Urinary bladder (tissue), 4 donors: ENCODE data around the gene VWA7. TPM values are rescaled to one million over a fixed set of nuclear protein-coding genes. Genes with fewer than 3 reads are reported as not detected.

Experiments
- DNase-seq: peaks from one replicate; pipeline ENCODE4 v3.0.0-alpha.2; 2015; ENCODE audit errors: extremely low spot score
- H3K27ac ChIP-seq: one replicate; pipeline ENCODE4 v1.5.1; 2013; ENCODE audit warnings: low read depth, mild to moderate bottlenecking, moderate library complexity
- H3K36me3 ChIP-seq: one replicate; pipeline ENCODE4 v1.6.1; 2013; ENCODE audit warnings: mild to moderate bottlenecking, moderate library complexity; ENCODE audit not compliant: insufficient read depth
- H3K4me1 ChIP-seq: one replicate; pipeline ENCODE4 v1.6.1; 2013; ENCODE audit warnings: mild to moderate bottlenecking, moderate library complexity; ENCODE audit not compliant: insufficient read depth
- H3K4me3 ChIP-seq: one replicate; pipeline ENCODE4 v1.5.1; 2013; ENCODE audit warnings: low read depth, low read length
- WGBS: extraction: QIAGEN DNeasy Blood & Tissue Kit; methylation state at CpG from one replicate; pipeline ENCODE4 v1.1.7; 2013; 5-methylcytosine and 5-hydroxymethylcytosine counted together
- polyA plus RNA-seq: library from polyadenylated mRNA; stranded (reverse); fragments of 200-250 nt; gene quantifications from one replicate; pipeline ENCODE4 v1.2.3, GENCODE V29; 2013
- small RNA-seq: library from RNA; depleted of rRNA; stranded (forward); fragments of <200 nt; gene quantifications from one replicate; pipeline ENCODE3, GENCODE V24; 2014
- total RNA-seq: library from RNA; depleted of rRNA; stranded (reverse); fragments of >200 nt; gene quantifications from one replicate; pipeline ENCODE4 v1.2.3, GENCODE V29; 2014
- donor health status: healthy with polysubstance abuse.
- donor health status: healthy.

VWA7 gene
- total and polyA plus RNA-seq, 2 donors, result 0.39 to 0.42 TPM

DNA sequence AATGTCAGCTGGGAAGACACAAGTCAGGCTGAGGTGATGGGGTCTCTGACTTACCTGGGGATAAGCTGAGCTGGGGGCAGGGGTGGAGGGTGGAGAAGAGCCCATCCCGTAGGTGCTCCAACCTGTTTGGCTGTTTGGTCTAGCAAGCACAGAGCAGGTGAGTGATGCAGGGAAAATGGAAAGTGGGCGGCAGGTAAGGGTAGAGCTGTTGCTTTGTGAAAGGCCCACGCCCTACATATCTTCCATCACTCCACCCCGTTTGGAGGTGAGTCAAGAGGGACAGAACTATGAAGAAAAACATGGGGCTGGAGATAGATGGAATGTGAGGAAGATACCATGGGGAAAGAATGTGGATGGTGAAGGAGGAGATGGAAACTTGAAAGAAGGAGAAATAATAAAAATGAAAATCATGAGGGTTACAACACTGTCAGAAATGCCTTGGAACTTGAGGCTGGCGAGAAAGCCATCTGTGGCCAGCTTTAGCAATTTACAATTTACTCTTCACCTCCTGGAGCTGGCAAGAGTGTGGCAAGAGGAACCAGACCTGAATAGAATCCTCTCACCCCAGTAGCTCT lies 56.8 kb downstream of the VWA7 start:
- H3K4me1 ChIP-seq, result no peaks in the 10 kb centered on the region
- DNase-seq, result no peak
- no peak overlapping the region for H3K27ac ChIP-seq
- H3K4me3 ChIP-seq, result no peak overlapping the region
- no peaks in the 10 kb centered on the region for H3K36me3 ChIP-seq
- 78% methylated on average over 5 of the region's 5 CpGs for WGBS

DNA sequence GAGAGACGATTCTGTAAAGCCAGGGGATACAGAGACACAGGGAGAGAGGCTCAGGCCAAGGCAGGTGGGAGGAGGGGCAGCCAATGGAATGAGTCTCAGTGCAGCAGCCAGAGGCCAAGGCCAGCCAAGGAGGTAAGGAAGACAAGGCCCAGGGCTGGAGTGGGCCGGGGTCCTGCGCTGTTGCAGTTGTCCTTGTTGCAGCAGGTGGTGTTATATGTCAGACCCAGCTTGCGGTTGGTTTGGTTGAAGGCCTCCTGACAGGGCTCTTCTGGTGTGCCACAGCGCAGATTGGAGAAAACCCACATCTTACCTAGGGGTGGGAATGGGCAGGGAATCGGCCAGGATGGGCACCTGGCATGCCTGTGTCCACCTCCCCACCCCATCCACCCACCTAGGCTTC lies 58.1 kb downstream of the VWA7 start:
- Histone ChIP-seq H3K4me1 (no peaks in the 10 kb centered on the region), H3K27ac (no peak overlapping the region), H3K36me3 (no peaks in the 10 kb centered on the region), H3K4me3 (no peak overlapping the region)
- no peak for DNase-seq
- 85% methylated on average over 6 of the region's 6 CpGs for WGBS

GRCh38 chr6:31718265-31718664 lies 58.9 kb downstream of the VWA7 start:
- WGBS, result 83% methylated on average over 1 of the region's 1 CpG
- DNase-seq, result no peak

GRCh38 chr6:31717499-31718222 lies 59.5 kb downstream of the VWA7 start:
- Histone ChIP-seq H3K36me3 (no peaks in the 10 kb centered on the region), H3K4me1 (no peaks in the 10 kb centered on the region), H3K27ac (no peak overlapping the region), H3K4me3 (no peak overlapping the region)
- DNase-seq, result no peak
- 76% methylated on average over 10 of the region's 10 CpGs for WGBS

More at GRCh38 chr6:31718265-31718664, 58.9 kb downstream of the VWA7 start:
- Histone ChIP-seq H3K27ac (no peak overlapping the region), H3K4me1 (no peaks in the 10 kb centered on the region), H3K36me3 (no peaks in the 10 kb centered on the region), H3K4me3 (no peak overlapping the region)

Small RNAs within 50 kb of the gene (small RNA-seq; reads per million reads assigned to genes)
- gene MSH5-SAPCD1 (not detected), gene RF00019 (not detected), gene RNU6-850P (not detected), gene SAPCD1 (not detected)

Other genes with a start within 250 kb of the VWA7 start
Only the 30 nearest of the 43 such genes appear.
- gene AIF1, start 162.1 kb downstream of the VWA7 start, total RNA-seq, result 42.6 TPM
- gene AIF1, start 162.1 kb downstream of the VWA7 start, polyA plus RNA-seq, result 41.7 TPM
- gene PRRC2A, start 156.6 kb downstream of the VWA7 start, total RNA-seq, result 53.7 TPM
- gene PRRC2A, start 156.6 kb downstream of the VWA7 start, polyA plus RNA-seq, result 115 TPM
- gene BAG6, start 124.7 kb downstream of the VWA7 start, total RNA-seq, result 73.8 TPM
- gene BAG6, start 124.7 kb downstream of the VWA7 start, polyA plus RNA-seq, result 193 TPM
- 0.69 TPM for gene APOM, start 121.4 kb downstream of the VWA7 start, total RNA-seq
- 3.6 TPM for gene APOM, start 121.4 kb downstream of the VWA7 start, polyA plus RNA-seq
- 17.6 TPM for gene C6orf47, start 116.5 kb downstream of the VWA7 start, total RNA-seq
- gene C6orf47, start 116.5 kb downstream of the VWA7 start, polyA plus RNA-seq, result 29.7 TPM
- 10.0 TPM for gene GPANK1, start 112.3 kb downstream of the VWA7 start, total RNA-seq
- gene GPANK1, start 112.3 kb downstream of the VWA7 start, polyA plus RNA-seq, result 20.9 TPM
- 44.3 TPM for gene CSNK2B, start 111.2 kb downstream of the VWA7 start, total RNA-seq
- 151 TPM for gene CSNK2B, start 111.2 kb downstream of the VWA7 start, polyA plus RNA-seq
- gene LY6G5B, start 107.4 kb downstream of the VWA7 start, total RNA-seq, result 6.0 TPM
- 7.2 TPM for gene LY6G5B, start 107.4 kb downstream of the VWA7 start, polyA plus RNA-seq
- 0.37 TPM for gene LY6G5C, start 96.3 kb downstream of the VWA7 start, total RNA-seq
- gene LY6G5C, start 96.3 kb downstream of the VWA7 start, polyA plus RNA-seq, result 4.0 TPM
- gene ABHD16A, start 74.0 kb downstream of the VWA7 start, total RNA-seq, result 42.6 TPM
- gene ABHD16A, start 74.0 kb downstream of the VWA7 start, polyA plus RNA-seq, result 56.4 TPM
- gene LY6G6F, start 70.5 kb downstream of the VWA7 start, total RNA-seq, result not detected
- gene LY6G6F, start 70.5 kb downstream of the VWA7 start, polyA plus RNA-seq, result not detected
- gene LY6G6D, start 62.0 kb downstream of the VWA7 start, total RNA-seq, result 3.1 TPM
- 1.7 TPM for gene LY6G6D, start 62.0 kb downstream of the VWA7 start, polyA plus RNA-seq
- not detected for gene LY6G6C, start 55.6 kb downstream of the VWA7 start, total RNA-seq
- gene LY6G6C, start 55.6 kb downstream of the VWA7 start, polyA plus RNA-seq, result not detected
- 0.32 TPM for gene MPIG6B, start 54.0 kb downstream of the VWA7 start, total RNA-seq
- 0.62 TPM for gene MPIG6B, start 54.0 kb downstream of the VWA7 start, polyA plus RNA-seq
- gene DDAH2, start 48.0 kb downstream of the VWA7 start, total RNA-seq, result 81.6 TPM
- 115 TPM for gene DDAH2, start 48.0 kb downstream of the VWA7 start, polyA plus RNA-seq
- 200 TPM for gene CLIC1, start 40.8 kb downstream of the VWA7 start, total RNA-seq
- gene CLIC1, start 40.8 kb downstream of the VWA7 start, polyA plus RNA-seq, result 303 TPM
- 14.8 TPM for gene MSH5, start 37.3 kb downstream of the VWA7 start, total RNA-seq
- gene MSH5, start 37.3 kb downstream of the VWA7 start, polyA plus RNA-seq, result 2.9 TPM
- gene SAPCD1, start 14.7 kb downstream of the VWA7 start, total RNA-seq, result 0.90 TPM
- gene SAPCD1, start 14.7 kb downstream of the VWA7 start, polyA plus RNA-seq, result 1.3 TPM
- 16.7 TPM for gene VARS1, start 18.4 kb upstream of the VWA7 start, total RNA-seq
- 34.4 TPM for gene VARS1, start 18.4 kb upstream of the VWA7 start, polyA plus RNA-seq
- gene LSM2, start 29.6 kb upstream of the VWA7 start, total RNA-seq, result 22.5 TPM
- gene LSM2, start 29.6 kb upstream of the VWA7 start, polyA plus RNA-seq, result 69.4 TPM
- gene HSPA1L, start 38.0 kb upstream of the VWA7 start, total RNA-seq, result 2.5 TPM
- 2.9 TPM for gene HSPA1L, start 38.0 kb upstream of the VWA7 start, polyA plus RNA-seq
- gene HSPA1A, start 38.2 kb upstream of the VWA7 start, total RNA-seq, result 152 TPM
- 374 TPM for gene HSPA1A, start 38.2 kb upstream of the VWA7 start, polyA plus RNA-seq
- gene HSPA1B, start 50.4 kb upstream of the VWA7 start, total RNA-seq, result 137 TPM
- 269 TPM for gene HSPA1B, start 50.4 kb upstream of the VWA7 start, polyA plus RNA-seq
- gene NEU1, start 85.5 kb upstream of the VWA7 start, total RNA-seq, result 18.4 TPM
- 52.1 TPM for gene NEU1, start 85.5 kb upstream of the VWA7 start, polyA plus RNA-seq
- 3.3 TPM for gene SLC44A4, start 101.7 kb upstream of the VWA7 start, total RNA-seq
- 4.2 TPM for gene SLC44A4, start 101.7 kb upstream of the VWA7 start, polyA plus RNA-seq
- 33.1 TPM for gene EHMT2, start 120.4 kb upstream of the VWA7 start, total RNA-seq
- 45.5 TPM for gene EHMT2, start 120.4 kb upstream of the VWA7 start, polyA plus RNA-seq
- gene ZBTB12, start 124.8 kb upstream of the VWA7 start, total RNA-seq, result 4.8 TPM
- 10.1 TPM for gene ZBTB12, start 124.8 kb upstream of the VWA7 start, polyA plus RNA-seq
- gene C2, start 150.4 kb upstream of the VWA7 start, total RNA-seq, result 4.0 TPM
- 10.0 TPM for gene C2, start 150.4 kb upstream of the VWA7 start, polyA plus RNA-seq
- gene CFB, start 168.8 kb upstream of the VWA7 start, total RNA-seq, result 6.5 TPM
- gene CFB, start 168.8 kb upstream of the VWA7 start, polyA plus RNA-seq, result 39.6 TPM
- gene NELFE, start 181.6 kb upstream of the VWA7 start, total RNA-seq, result 39.8 TPM
- 53.6 TPM for gene NELFE, start 181.6 kb upstream of the VWA7 start, polyA plus RNA-seq